ENCODE data around the gene UGDH.
"Not testable (repeated sequence)": the region's sequence is repeated elsewhere in the genome, so short reads cannot be mapped to it uniquely, and the experiment has no call there.

The UGDH gene

DNA sequence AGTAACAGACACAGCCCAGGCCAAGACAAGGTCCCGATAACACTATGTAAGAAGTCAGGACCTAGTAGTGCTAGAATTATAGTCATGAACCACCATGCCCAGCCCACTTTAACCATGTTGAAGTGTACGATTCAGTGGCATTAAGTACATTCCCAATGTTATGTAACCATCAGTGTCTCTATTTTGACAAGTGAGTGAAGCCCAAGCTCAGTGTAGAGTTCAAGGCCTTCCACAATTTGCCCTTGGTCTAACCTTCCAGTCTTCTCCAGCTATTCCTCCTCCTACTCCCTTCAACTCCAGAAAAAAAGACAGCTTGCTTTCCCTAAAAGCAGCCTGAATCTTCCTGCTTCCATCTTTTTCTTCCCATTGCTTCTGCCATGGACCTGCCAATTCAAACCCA, 36.9 kb downstream of the UGDH start:
- no peak for DNase-seq

DNA sequence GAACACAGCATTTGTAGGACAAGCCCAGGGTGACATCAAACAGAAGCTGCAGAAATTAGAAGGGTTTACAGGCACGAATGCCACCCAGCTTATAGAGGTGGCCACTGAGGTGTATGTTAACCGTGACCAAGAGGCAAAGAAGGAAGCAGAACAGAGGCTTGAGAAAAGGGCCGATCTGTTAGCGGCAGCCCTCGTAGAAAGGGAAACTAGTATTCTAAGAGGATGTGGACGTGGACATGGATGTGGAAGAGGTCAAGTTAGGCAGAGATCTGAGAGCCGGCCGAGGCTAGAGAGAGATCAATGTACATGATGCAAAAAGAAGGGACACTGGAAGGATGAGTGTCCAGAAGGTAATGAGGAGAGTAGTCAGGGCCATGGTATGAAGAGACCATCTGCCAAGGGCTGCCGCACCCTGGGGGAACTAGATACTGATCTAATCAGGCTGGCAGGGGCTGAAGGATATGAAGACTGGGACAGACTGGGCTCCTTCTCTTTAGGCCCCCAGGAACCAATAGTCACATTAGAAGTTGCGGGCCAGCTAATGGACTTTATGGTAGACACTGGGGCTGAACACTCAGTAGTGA, 40.9 kb downstream of the UGDH start:
- no peak for DNase-seq

DNA sequence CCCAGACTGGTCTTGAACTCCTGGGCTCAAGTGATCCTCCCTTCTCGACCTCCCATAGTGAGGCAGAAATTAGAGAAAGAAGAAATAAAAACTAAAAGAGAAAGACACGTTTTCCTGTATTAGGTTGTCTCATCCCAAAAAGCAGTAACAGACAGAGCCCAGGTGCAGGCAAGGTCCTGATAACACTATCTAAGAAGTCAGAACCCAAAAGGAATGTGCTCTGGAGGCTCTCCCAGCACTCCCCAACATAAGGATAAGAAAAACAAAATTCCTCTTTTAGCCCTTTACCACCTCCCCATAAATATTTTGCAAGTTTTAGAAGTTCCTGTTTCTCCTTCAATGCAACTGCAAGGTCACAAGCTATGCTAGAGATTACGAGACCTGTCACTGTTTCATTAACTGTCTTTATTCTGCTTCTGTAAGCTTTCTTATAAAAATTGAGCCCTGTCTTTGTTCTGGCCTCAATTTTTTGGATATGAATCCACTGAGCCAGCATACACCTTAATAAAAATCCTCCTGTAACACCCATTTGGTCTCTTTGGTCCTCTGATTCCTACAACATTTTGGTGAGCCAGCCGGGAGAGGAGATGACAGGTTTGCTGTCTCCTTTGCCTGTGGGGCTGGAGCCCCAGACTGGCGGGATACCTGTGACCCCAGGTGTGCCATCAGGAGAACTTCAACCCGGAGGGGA, 42.5 kb downstream of the UGDH start:
- no peak for DNase-seq

DNA sequence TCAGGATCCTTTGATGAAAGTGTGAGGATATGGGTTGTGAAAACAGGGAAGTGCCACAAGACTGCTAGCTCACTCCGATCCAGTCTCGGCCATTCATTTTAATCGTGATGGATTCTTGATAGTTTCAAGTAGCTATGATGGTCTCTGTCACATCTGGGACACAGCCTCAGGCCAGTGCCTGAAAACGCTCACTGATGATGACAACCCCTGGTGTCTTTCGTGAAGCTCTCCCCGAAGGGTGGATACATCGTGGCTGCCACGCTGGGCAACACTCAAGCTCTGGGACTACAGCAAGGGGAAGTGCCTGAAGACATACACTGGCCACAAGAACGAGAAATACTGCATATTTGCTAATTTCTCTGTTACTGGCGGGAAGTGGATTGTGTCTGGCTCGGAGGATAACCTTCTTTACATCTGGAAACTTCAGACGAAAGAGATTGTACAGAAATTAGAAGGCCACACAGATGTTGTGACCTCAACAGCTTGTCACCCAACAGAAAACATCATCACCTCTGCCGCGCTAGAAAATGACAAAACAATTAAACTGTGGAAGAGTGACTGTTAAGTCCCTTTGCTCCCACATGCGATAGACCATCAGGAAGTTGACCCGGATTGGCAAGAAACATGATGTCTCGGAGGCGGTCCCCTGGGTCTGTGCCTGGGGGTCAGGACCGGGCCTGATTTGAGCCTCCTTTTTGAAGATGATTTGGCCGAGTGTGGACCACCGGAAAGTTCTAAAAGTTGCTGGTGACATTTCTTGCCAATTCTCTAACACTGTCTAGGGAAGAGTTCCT, 46.1 kb downstream of the UGDH start:
- DNase-seq: no peak

DNA sequence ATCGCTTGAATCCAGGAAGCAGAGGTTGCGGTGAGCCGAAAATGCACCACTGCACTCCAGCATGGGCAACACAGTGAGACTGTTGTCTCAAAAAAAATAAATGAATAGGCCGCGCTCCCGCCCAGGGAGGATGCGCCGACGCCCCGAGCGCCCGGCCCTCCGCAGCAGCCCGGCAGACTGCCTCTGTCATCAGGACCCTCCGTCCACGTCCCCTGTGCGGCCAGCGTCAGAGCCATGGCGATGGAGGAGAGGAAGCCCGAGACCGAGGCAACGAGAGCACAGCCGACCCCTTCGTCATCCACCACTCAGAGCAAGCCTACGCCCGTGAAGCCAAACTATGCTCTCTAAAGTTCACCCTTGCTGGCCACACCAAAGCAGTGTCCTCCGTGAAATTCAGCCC, 47.0 kb downstream of the UGDH start:
- no peak for DNase-seq

DNA sequence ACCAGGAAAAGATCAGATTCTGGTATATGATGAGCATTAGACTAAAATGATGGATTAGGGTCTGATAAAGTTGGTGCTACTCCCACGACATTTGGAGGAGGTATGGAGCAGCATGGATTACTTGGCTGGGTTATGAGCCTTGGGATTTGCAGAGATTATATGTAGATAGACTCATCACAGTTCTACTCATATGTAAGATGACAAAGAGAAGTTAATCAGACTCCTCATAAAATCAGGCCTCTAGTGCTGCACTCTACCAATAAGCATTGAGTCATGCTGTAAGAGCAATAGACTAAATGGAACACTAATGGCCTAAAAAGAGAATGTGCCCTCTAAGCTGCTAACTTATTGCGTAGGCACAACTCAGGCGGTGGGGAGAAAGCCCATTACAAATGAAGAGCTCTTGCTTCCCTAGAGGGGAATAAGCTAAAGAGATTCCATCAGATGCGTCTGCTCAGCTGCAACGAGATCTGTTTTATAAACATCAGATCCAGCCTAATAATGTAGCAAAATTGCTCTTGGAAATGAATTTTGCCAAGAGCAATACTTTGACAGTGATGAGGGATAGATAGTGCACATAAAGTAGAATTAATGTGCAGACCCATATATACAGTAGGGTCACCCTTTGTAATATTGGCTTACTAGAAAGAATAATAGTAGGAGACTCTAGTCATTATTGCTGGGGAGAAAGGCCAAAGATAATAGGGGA, 50.9 kb downstream of the UGDH start:
- DNase-seq: no peak

DNA sequence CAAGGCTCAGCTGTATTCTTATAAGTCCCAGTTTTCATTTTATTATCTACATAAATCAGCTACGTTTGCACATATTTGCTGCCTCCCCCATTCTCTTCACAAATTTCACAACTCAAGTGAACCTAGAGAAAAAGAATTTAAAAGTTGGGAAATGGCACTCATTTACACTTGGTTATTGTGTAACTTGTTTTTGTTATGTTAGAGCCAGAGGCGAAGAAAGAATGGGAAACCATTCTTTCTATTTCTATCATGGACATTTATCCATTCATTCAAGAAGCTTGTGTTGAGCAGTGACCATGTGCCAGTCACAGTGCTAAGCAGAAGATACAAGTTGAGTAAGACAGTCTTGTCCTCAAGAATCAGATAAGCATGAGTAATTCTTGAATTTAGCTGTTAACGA, 54.8 kb downstream of the UGDH start:
- no peak for DNase-seq

DNA sequence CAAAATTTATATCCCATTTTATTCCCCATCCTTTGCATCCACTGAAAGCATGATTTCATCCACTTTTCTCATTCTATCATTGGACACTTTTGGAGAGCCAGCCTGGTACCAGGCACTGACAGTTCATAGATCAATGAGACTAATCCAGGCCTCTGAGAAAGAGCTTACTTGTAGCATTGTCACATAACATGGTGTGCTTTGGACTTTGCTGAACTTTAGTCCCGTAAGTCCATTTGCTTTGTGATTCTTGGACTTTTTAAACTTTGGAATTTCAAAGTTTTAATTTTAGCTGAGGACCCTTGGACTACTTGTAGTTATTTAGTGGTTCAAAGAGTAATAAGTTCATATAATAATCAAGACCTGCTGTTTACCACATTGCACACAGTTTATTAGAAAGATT, 56.8 kb downstream of the UGDH start:
- DNase-seq: no peak

DNA sequence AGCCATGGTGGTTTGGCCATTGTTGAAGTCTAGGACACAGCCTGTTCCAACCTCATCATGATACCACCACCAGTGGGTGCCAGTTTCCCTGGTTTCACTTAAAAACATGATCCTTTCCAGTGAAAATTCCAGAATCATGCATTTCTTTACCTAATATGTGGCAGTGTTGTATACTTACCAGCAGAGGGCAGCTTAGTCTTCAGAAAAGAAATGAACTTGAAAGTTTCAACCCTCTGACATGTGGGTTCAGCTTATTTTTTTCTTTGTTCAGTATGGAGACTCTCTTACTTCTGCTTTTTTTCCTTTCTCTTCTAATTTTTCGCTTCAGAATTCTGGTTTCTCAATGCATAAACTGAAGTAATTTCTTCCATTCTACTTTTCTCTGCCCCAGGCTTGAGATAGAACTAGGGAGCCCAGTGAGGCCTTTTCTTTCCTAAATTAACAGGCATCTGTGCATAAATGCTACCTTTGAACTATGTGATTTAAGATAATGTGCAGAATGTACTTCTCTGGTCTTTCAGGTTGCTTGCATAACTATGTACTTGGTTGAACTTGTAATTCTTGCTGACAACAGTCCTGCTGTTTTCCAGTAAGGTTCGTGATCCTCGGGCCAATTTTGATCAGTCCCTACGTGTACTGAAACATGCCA, 57.7 kb downstream of the UGDH start:
- no peak for DNase-seq

DNA sequence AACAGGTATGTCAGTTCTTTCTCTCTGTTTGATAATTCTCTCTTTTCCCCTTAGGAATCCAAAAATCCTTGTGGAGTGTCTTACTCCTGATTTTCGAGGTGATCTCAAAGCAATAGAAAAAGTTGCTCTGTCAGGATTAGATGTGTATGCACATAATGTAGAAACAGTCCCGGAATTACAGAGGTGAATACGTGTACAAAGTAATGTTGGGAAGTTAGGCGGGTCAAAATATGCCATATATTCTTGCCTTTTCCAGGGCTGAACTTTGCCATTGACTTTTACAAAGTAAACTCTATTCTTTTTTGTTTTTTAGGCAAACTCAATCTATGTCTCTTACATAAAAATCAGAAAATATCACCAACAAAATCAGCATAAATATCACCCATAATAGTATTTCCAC, 59.8 kb downstream of the UGDH start:
- DNase-seq: no peak

DNA sequence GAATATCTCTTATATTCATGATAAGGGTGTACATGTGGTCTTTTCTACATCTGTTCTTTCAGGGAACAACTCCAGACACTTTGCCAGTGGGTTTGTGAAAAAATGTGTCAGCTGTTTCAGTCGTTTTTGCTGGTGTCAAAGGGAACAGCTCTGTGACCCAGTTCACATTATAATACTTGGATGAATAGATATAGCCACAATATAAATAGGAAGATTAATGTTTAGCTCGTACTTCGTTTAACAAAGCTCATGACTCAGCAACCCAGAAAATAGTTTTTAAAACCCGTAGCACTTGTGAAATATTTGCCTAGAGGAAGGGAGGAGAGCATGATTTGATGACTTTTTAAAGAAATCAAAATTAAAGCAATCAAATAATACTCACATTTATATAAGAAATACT, 60.5 kb downstream of the UGDH start:
- DNase-seq: no peak

DNA sequence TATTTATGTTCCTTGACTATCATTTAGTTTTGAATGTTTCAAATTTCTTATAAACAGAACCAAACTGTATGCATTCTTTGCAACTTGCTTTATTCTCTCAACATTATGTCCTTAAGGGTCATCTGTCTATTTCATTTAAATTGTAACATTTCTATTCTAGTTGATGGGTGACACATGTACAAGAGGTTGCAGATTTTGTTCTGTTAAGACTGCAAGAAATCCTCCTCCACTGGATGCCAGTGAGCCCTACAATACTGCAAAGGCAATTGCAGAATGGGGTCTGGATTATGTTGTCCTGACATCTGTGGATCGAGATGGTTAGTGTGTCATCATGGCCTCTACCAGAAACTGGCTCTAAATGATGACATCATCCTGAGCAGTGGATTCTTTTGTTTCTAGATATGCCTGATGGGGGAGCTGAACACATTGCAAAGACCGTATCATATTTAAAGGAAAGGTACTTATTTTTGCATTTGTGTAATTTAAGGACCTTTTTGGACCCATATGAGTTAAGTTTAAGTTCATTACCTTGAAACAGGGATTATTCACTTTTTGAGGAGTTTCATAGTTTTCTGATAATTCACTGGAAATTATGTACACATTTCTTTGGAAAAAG, 62.2 kb downstream of the UGDH start:
- DNase-seq: no peak

DNA sequence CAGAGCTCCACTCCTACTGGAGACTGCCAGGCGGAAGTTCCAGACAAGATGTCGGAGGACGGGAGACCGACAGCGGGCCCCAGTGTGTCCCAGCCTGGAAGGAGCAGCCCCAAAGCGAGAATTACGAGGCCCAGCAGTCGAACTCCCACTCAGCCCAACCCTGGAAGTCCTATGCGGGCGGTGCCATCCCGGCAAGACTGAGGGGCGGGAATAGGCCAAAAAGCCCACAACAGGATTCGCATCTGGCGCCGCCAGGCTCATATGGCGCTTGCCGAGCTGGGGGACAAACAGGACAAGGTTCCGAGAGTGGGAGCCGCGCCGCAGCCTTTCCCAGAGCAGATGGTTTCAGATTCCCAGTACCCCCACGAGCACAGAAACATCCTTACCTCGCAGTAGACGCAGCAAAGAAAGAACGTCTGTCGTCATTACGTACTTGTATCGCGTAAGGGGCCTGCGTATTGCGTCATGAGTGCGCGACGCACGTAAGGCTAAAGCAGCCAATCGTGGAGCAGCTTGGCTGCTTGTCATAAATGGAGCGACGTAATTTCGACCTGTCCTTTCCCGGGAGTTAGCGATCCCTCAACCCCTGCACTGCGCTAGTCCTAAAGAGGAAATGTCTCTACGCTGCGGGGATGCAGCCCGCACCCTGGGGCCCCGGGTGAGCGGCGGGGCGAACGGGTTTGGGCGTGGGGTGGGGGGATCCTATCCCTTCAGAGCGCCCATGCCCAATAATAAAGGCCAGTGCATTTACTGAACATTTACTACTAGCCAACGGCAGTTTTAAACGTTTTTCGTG, 68.5 kb downstream of the UGDH start, which contains the start of the genes LIAS and RPL9:
Gene LIAS, plus strand, starts transcription at position 552 of the 796 bp plus-strand sequence. Its CDS starts 62 bp downstream, at position 614.
Gene RPL9, minus strand, starts transcription at position 418 of the 796 bp plus-strand sequence. CDS start 483 bp downstream, outside the sequence.
- peak; percentile 76 for DNase-seq

DNA sequence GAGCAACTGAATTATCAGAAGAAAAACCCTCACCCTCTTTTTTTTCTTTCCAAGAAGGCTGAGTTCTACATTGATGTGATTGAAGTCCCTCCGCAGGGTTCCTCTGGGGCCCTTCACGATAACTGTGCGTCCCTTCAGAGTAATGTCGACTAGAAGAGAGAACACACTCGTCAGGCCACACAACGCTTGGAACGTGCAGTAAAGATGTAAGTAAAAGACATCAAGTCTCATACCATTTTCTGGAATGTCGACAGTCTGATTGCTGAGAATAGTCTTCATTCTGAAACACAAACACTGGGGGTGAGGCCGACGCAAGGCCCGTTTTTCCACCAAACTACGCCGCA, 69.1 kb downstream of the UGDH start:
- not testable (repeated sequence) for DNase-seq

DNA sequence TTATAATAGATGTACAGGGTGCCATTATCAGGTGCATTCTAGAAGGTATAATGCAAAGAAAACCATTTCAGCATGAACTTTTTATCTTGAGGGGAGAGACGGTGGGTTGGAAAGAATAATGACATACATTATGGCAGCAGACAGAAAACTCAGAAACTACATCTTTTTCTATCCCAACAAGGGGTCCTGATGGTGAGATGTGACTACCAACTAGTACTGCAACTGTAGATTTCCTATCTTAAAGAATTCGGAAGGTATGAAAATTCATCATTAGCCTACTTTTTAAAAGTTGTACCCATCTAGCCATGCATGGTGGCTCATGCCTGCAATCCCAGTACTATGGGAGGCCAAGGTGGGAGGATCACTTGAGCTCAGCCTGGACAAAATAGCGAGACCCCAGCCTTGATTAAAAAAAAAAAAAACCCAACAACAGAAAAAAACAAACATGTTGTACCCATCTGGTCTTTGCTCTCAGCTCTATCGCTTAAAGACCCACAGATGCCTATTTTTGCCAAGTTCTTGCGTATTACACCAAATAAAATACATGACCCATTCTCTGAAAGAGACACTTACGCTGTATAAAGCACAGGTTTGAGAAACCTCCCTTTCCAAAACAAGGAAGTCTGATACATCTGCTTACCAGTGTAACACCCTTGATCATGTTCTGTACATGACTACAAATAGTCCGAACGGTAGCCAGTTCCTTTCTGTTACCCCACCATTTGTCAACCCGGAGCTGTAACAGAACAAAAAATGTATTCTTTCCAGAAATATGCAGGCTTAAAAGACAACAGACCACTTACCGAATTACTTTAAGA, 70.1 kb downstream of the UGDH start:
- DNase-seq: no peak

DNA sequence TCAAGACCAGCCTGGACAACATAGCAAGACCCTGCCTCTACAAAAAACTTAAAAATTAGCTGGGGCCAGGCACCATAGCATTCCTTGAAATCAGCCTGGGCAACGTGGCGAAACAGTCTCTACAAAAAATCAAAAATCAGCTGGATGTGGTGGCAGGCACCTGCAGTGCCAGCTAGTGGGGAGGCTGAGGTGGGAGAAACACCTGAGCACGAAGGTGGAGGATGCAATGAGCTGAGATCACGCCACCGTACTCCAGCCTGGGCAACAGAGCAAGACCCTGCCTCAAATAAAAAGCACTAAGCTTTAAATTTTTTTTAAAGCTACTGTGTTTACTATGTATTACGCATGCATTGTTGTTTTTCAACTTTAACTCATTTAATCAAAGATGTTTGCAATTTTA, 71.8 kb downstream of the UGDH start:
- no peak for DNase-seq

DNA sequence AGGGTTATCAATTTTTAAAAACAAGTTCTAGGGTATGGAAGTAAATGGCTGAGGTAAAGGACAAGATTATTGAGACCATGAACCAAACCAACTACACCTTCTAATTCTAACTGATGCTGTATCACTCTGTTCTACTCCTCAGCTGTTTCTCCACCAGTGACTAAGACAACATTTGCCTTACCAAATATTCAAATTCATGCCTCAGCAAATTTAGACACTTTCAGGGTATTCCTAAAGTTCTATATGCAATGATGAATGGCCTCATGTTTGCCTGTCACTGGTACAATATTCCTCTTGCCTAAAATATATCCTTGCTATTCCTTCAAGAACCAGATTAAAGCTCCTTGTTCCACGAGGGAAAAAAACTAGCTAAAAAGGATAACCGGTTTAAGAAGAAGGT, 73.5 kb downstream of the UGDH start:
- no peak for DNase-seq

DNA sequence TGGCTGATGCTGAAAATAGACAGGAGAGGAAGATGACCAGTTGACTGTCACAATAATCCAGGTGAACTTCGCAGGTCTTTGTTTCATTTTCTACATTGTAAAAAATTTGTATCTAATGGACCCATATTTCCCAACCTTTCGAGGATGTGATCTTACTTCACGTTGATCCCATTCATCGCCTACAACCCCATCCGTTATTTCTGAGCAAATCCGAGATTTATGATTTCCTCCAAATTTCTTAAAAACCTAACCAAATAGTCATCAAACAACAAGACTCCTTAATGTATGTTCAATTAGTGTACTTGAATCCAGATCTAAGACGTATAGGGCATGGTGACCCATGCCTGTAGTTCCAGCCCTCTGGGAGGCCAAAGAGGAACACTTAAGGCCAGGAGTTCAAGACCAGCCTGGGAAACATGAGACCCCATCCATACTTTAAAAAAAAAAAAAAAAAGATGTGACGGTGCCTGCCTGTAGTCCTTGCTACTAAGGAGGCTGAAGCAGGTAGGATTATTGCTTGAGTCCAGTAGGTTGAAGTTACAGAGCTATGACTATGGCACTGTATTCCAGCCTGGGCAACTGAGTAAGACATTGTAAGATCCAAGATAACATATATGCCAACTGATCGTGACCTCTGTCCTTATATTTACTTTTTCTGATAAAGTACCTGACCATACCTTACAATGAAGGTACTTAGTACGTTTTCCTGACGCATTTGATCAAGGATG, 74.2 kb downstream of the UGDH start:
- no peak for DNase-seq

DNA sequence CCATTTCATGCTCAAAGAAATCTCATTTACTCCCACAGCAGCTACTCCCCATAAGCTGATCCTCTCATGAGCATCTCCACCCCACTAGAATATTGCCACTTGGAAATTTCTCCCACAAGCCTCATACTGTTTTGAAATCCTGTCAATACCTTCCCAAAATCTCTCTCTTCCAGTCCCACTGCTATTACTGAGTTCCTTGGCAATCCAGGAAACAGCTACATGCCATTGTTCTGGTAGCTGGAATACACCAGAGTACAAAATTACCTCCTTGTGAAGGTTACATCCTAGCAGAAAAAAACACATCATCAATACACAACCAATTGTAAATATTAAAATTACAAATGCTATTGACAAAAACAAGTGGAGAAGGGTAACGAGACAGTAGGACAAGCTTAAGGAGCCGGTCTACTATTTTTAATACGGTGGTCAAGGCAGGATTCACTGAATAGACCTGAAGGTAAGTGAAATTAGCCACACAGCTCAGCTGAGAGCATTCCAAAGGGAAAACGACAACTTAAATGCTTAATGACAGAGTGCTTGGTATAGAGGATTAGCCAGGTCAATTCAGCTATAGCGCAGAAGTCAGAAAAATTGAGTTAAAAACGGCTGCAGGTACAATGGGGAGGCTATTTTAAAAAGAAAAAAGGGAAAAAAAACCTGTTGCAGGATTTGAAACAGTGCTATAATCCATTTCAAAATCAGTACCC, 74.9 kb downstream of the UGDH start:
- no peak for DNase-seq

All from NCI-H1417 treated with DMSO at 0.1 percent for 48 hours (cell line).